Germinal center (tissue), 1 donor: ENCODE results near the gene PIP5K1B.

ENCODE experiments used
- DNase-seq: peaks from one replicate; pipeline ENCODE4 v3.0.0; 2012; ENCODE audit warnings: mixed read lengths, low spot score

The PIP5K1B gene

DNA sequence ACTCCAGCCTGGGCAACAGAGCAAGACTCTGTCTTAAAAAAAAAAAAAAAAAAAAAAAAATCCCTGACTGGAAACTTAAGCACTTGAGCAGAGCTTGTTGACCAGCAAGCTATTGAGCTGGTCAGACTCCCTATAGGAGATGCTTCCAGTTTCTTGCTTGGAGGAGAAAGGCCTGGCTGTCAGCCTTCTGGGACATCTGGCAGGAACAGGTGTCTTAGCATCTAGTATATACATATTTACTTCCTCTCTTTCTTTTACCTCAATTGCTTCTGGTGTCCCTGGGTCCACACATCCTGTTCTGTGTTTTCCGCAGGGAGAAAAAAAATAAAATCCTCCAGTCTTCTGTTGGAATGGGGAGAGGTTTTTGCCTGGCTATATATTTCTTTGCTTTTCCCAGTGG, 248.7 kb downstream of the PIP5K1B start:
- no peak for DNase-seq

- no peak for DNase-seq
Measured at GRCh38 chr9:68955330-68955729, 250.3 kb downstream of the PIP5K1B start.

DNA sequence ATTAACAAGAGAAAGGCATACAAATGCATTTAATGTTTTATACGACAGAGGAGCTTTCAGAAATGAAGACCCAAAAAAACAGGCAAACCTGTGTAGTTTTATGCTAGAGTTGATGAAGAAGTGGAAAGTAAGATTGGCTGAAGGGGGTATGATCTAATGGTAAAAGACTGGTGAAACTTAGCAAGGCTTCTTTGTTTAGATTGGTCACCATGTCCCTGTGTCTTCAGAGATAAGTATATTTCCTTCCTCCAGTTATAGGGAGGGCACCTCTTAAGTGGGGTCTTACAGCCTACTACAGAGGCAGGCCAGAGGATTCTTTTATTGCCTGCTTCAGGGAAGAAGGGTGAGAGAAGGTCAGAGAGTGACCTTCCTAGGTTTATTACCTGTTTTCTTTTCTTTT, 252.4 kb downstream of the PIP5K1B start:
- no peak for DNase-seq

- DNase-seq, result no peak
Measured at GRCh38 chr9:68961587-68961986, 256.5 kb downstream of the PIP5K1B start.

DNA sequence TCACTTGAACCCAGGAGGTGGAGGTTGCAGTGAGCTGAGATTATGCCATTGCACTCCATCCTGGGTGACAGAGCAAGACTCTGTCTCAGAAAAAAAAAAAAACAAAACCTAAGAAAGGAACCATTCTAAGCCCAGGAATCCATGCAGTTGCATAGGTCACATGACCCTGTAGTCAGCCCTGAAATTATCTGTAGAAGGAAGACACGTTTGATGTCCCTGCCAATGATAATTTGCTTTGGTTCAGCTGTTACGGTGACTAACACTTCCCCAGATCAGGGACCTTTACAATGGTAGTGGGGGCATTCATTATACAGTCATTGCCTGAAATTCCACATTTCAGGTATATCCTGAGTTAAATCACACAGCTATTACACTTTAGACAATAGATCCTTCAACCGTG, 258.4 kb downstream of the PIP5K1B start:
- DNase-seq, result no peak

DNA sequence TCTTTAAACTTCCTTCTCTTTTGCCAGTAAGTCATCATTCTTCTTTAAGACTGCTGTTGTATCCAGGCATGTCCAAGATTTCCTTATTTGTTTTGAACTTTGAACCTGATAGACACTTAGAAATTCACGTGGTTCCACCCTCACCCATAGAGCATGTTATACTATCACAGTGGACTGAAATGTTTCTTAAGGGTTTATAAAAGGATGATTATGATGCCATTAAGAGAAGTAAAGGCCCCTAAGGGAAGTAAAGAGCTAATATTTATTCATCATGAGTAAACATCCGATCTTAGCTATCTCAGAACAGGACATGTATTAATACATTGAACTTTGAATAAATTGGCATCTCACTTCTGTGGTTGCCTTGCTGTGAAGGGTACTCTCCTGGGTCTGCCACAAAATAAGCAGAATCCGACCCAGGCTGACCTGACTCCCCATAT, 259.1 kb downstream of the PIP5K1B start:
- DNase-seq, result no peak

DNA sequence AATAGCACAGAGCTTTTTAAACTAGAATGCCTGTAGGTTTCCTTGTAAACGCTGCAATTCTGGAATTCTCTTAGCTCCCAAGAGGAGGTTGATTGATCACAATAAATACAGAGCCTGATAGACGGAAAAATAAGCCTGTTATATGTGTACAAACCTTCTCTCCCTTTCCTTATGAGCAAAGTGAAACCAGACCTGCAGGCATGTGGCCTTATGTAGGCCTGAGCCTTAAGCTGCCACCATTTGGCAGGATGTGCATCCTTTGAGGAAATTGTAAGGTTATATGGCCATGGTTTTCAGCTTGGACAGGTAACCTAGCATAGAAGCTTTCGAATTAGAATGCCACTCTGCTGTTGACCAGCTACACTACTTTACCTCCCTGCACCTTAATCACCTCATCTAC, 259.7 kb downstream of the PIP5K1B start:
- DNase-seq, result no peak

DNA sequence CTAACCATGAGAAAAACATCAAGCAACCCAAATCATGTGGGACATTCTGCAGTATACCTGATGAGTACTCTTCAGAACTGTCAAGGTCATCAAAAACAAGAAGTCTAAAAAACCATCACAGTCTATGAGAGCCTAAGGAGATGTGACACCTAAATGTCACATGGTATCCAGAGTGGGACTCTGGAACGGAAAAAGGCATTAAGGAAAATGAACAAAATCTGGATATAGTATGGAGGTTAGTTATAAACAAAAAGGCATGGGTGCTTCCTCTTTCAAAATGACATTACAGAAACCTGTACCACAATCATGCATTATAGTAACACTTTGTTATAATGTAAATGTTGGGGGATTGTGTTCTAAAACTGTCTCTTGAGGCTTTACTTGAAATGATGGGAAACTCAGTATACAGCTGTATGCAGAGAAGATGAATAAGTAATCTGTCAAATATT, 261.5 kb downstream of the PIP5K1B start:
- no peak for DNase-seq

DNA sequence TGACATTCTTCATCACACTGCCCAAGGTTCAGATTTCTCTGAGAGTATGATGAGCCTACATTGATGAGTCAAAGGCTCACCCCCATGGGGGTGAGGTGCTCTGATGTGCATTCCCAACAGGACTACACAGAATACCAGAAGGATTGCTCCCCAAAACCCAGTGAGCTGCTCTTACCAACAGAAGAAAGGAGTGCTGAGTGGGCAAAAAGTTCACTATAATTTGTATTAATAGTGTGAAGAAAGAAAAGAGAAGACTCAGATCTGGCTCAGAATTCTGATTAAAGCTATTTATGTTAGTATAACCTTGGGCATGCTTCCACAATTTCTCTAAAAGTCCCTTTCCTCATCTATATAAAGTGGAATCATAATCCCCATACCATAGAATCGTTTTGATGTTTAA, 262.8 kb downstream of the PIP5K1B start:
- DNase-seq, result no peak

GRCh38 chr9:68969538-68969937, 264.5 kb downstream of the PIP5K1B start:
- no peak for DNase-seq

GRCh38 chr9:68970151-68970550, 265.1 kb downstream of the PIP5K1B start:
- no peak for DNase-seq

GRCh38 chr9:68973619-68974018, 268.6 kb downstream of the PIP5K1B start:
- no peak for DNase-seq

GRCh38 chr9:68974431-68974830, 269.4 kb downstream of the PIP5K1B start:
- no peak for DNase-seq

- DNase-seq, result no peak
Measured at GRCh38 chr9:68974901-68975300, 269.9 kb downstream of the PIP5K1B start.

DNA sequence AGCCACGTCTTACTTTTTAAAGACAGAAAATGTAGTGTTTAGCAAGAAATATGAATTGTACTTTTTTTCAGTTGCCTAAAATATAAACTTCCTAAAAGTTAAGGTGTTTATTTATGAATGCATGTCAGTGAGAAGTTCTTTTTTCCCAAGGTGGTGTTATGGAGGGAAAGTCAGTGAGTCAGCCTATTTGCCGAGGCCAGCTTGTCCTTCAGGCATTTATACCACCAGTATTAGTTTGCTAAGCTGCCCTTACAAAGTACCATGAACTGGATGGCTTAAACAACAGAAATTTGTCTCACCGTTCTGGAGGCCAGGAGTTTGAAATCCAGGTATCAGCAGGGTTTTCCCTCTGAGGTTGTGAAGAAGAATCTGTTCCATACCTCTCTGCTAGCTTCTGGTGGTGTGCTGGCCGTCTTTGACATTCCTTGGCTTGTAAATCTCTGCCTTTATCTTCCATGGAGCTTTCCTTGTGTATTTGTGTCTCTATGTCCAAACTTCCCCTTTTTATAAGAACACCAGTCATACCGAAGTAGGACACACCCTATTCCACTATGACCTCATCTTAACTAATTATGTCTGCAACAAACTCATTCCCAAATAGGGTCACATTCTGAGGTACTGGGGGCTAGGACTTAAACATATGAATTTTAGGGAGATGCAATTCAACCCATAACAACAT, 270.5 kb downstream of the PIP5K1B start:
- DNase-seq, result no peak

- DNase-seq, result no peak
Measured at GRCh38 chr9:68978066-68978465, 273.0 kb downstream of the PIP5K1B start.

DNA sequence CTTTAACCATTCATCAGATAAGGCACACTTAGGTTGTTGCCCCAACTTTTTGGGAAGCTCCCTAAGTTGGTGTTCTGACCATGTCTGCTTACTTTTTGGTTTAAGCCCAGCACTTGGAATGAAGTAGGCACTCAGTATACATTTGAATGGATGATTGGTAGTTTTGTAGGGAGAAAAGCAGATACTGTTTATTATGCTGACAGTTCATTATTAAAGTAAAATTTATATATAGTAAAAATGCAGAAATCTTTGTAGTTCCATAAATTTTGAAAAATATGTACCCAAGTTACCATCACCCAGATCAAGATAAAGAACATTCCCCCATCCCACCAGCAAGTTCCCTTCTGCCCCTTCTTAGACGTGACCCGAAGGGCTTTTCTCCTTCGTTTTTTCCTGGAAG, 273.5 kb downstream of the PIP5K1B start:
- DNase-seq, result no peak

GRCh38 chr9:68979538-68980314, 274.7 kb downstream of the PIP5K1B start:
- DNase-seq, result no peak

DNA sequence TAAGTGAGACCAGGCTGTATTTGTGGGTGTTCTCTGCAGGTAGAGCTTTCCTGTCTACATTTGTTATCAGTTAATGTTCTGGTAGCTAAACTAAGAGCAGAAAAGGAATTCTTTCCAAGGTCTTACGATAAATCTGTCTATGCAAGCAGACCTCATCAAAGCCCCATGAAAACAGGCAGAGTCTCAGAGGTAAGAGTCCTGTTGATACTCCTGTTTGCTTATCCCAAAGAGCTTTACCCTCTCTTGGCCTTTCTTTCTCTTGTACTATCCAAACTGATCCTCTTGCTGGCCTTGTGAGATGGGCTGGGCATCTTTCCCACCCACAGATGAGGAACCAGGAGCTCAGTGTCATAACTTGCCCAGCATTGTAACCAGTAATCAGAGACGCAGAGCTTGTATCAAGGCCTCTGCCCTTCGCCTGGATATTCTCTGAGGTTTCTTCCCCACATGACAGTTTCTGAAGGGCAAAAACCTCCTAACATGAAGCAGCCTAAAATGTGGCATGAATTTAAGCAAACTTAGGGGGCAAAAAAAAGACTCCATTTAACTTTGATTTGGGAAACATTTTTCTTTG, 275.4 kb downstream of the PIP5K1B start:
- no peak for DNase-seq

DNA sequence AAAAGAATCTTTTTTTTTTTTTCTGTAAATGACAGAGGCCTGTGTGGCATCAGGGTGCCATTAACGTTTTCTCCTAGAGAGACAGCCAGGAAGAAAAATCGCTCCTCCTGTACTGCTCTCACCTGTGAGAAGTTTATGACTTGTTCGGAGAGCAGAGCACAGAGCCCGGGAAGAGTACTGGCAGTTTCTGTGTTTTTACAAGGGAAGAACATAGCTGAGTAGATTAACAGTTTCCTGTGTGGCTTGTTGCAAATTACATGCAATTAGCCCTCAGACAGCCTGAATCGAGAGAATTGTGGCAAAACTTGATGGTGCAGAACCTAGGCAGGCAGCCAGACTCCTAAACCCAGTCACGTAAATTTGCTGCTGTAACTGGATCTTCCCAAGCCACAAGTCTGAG, 276.7 kb downstream of the PIP5K1B start:
- DNase-seq, result no peak

DNA sequence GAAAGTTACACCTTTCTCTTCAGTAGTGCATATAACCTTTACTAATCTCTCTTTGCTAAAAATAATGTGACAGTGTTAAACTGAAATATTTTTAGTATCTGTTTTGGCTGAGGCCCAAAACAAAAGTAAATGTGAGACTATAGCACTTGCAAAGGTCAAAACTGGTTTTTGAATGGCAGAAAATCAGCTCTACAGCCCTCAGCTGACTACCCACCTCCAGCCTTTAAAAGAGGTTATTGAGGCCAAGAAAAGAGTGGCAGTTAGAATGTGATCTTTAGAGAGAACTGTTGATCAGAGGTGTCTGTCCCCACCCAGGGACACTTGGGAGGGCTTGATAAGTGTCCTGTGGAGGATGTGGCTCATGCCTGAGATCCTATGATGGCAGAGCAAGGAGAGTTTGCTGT, 278.0 kb downstream of the PIP5K1B start:
- DNase-seq, result no peak

DNA sequence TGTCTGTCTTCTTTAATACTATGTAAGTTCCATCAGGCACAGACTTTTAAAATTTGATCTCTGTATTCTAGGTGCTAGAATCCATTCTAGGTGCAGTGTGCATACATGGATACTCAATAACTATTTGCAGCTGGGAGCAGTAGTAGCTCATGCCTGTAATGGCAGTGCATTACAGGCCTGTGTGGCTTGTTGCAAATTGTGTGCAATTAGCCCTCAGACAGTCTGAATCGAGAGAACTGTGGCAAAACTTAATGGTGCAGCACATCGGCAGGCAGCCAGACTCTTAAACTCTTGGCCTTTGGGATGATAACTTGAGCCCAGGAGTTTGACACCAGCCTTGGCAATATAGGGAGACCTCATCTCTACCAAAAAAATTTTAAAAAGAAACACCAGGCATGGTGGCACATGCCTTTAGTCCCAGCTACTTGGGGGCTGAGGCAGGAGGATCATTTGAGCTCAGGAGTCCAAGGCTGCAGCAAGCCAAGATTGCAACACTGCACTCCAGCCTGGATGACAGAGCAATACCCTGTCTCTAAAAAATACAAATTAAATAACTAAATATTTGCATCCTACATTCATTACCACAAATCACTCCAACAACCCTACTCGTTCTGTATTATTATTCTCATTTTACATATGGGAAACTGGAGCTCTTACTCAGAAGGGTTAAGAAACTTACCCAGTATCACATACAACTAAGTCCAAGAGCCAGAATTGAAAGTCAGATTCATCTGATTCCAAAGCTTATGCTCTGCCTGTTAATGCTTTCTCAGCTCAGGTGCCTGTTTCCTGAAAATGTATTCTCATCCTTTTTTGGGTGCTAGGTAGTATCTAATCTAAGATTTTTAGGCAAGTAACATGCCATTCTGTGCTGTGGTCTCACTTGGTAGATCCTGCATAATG, 278.7 kb downstream of the PIP5K1B start:
- DNase-seq, result no peak
